SW 1271 (cell line): ENCODE data around the gene MOB3B.

Source experiments
- DNase-seq, 2 experiments: peaks; one replicate each; lab custom pipeline; 2025; lab: John Stamatoyannopoulos, UW

Gene MOB3B

DNA sequence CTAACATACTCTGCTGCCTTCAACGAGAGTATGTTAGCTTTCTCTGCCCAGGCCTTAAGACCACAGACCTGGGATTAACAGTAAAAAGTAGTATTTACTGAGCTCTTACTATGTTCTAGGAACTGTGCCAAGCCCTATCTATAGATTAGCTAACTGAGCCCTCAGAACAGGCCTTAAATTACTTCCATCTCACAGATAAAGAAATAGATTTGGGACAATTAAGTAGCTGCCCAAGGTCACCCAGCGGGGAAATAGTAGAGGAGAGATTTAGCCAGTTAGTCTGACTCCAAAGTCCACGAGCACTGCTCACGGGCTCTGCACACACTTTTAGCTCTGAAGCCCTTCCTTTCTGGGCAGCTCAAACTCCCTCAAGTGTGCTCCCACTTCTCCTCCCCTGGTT, 168.1 kb downstream of the MOB3B start:
- no peak for DNase-seq

DNA sequence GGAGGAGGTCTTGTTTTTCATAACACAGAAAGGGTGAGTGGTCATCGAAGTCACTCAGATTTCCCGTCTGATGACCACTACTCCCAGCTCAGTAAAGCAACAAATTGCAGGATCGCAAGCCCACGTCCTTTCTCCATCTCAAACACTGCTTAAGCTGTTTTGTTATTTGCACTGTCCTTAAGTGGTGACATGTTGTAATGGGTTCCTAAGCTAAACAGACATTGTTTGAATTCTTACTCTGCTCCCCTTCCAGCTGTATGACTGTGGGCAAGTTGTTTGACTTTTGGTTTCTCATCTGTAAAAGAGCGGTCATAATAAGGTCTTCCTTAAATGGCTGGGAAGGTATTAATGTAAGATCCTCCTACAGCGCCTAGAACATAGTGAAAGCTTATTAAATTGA, 169.9 kb downstream of the MOB3B start:
- no peak for DNase-seq

DNA sequence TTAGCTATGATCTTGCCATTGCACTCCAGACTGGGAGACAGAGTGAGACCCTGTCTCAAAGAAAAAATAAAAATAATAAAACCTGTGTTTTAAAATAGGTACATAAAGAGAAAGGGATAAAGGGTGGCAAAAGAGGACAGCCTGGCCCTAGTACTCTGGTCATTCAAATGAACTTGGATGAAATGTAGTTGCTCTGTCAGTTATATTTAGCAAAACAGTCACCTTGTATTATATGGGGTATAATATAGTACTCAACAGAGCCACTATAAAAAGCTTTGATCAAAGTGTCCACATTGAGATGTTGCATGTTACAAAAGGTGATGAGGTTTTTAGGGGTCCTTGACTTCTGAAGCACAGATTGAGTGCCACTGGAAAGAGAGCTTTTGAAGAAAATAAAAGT, 171.6 kb downstream of the MOB3B start:
- no peak for DNase-seq

DNA sequence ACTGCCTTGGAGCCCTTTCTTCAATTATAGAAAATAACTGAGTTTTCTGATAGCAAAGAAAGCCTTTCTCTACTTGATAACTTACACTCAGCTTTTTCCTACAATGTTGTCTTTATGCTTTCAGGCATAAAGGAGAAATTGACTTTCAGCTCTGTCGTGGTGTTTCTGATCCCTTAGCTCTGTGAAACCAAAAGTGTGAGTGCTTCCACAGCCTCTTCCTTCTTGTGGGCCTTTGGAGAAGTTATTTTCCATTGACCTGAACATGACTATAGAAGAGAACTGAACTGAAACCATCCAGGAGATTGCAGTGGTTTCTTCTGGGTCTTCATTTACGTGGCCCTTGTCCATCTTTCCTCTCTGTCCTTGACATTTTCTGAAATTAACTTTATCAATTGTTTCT, 173.2 kb downstream of the MOB3B start:
- no peak for DNase-seq

DNA sequence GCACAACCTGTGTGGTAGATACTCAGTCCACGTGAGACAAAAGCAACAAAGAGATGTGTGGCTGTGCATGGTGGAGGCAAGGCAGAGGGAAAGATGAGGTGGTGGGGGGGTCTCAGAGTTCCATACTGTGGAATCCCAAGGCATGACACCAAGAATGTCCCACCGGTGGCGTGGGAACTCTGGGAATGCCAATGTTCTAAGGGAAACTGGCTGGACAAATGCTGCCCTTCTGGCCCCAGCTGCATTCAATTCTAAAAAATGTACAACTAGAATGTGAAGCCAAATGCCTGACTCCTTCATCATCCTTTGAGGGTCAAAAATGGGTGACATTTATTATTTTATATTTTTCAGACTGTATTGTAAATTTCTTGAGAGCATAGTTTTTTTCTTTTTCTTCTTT, 174.4 kb downstream of the MOB3B start:
- DNase-seq: no peak

DNA sequence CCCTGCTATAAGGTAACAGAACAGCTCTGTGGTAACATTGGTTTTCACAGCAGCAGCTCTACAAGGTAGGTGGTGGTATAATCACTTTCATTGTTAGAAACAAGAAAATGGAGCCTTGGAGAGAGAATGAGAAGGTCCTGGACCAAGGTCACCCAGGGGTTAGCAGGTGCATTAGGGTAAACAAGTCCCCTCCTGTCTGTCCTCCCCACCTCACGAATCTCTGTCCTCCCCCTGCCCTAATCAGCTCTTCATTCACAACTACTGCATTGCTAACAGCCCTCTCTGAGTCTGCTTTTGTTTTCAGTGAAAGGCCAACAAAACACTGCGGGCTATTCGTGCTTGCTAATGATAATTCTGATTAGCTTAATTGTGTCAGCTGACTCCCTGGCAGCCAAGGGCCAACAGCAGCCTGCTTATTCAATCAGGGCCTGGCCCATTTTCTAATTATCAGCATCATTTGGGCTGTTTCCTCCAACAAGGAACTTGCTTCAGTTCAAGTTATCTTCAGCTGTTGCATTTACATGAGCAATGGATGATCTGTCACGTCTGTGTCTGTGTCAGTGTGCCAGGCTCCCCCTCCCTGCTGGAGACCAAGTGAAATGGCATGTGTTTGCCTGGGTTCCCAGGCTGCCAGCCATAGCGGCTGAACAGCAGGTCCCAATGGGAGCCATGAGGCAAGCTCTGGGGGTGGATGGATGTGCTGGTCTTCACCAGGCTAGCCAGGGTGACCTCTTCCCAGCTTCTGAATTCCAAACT, 176.0 kb downstream of the MOB3B start:
- DNase-seq: no peak

DNA sequence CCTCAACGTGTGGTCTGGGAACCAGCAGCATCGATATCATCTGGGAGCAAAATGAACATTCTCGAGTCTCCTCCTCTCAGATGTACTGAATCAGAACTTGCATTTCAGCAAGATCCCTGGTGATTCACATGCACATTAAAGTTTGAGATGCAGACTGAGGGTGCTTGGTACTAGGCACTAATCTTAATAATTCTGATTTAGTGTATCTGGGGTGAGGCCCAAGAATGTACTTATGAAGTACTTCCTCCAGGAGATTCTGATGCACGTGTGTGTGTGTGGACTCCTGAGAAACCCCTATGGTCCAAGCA, 176.5 kb downstream of the MOB3B start:
- DNase-seq: no peak

DNA sequence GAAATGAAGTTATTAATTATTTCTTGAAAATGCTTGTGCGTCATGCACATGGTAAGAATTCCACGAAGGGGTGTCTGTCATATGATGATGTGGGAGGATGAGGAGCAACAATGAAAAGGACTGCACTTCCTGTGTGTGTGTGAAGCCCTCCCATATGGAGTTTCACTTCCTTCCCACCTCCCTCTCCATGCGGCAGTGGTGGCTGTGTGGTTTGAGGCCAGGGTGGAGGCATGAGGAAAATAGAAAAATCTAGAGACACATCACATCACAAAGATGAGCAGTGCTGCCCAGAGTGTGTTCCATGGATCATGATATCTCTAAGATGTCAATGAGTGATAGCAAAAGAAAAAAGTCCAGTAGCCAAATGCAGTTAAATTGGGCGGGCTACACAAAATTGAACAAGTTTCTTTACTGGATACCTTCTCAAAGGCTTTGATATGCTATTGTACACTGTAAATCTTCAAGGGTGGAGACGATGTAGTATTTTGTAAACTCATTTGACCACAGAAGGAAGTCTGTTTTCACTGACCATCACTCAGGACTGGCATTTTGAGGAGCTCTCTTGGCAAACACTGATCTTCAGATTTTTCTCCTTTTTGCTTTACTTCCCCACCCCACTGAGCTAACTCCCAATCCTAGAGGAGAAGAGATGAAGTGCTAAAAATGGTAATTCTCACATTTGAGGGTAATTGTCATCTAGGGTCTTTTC, 177.0 kb downstream of the MOB3B start:
- no peak for DNase-seq

DNA sequence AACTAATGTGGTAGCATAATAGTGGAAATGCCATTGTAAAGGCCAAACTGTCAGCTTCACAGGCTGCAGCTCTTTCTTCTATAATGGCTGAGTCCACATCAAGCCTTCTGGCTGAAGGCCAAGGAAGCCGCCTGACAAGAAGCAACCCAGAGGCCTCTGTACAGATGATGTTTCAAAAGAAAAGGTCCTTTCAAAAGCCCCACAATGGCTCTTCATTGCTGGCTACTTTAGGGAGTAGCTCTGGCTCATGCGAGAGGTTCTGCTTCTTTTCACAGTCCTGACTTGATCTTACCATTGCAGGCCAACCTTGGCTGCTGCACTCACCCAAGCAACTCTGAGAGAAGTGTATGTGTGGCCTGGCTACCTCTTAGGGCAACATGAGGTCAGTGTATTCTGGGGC, 178.2 kb downstream of the MOB3B start:
- DNase-seq: no peak

DNA sequence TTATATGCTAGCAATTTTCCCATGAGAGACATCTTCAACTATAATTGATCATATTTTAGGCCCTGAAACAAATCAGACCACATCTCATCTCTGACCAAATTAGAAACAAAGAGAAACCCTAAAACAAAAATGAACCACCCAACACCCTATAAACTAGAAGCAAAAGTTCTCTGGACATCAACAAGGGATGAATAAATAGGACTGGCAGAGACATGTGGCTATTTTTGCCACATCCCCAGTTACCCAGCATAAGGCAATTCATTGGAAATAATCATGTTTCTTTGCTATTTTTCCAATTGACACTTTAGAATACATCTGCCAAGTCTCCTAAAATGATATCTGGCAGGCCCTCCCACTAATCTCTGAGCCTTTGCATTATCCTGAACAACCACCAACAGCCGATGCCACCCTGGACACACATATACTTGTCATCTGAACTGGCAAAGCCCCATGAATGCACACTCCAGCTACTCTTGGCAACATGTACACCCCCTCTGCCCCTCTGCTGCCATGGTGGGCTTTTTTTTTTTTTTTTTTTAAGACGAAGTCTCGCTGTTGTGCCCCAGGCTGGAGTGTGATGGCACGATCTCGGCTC, 179.1 kb downstream of the MOB3B start:
- DNase-seq: no peak

DNA sequence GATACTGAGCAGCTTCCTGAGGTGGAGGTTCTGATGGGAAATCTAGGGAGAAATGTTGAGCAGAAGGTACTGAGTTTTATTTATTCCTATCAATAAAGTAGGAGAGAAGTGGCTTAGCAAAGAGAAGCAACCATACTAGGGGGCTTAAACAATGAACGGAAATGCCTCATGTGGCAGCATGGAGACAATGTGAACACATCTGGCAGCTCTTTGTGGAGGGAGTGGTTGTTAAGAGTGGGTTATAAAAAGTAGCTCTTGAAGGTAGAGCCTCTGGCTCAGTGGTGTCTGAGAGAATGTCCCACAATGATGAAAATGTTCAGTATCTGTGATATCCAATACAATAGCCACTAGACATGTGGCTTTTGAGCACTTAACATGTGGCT, 179.9 kb downstream of the MOB3B start:
- DNase-seq: no peak

DNA sequence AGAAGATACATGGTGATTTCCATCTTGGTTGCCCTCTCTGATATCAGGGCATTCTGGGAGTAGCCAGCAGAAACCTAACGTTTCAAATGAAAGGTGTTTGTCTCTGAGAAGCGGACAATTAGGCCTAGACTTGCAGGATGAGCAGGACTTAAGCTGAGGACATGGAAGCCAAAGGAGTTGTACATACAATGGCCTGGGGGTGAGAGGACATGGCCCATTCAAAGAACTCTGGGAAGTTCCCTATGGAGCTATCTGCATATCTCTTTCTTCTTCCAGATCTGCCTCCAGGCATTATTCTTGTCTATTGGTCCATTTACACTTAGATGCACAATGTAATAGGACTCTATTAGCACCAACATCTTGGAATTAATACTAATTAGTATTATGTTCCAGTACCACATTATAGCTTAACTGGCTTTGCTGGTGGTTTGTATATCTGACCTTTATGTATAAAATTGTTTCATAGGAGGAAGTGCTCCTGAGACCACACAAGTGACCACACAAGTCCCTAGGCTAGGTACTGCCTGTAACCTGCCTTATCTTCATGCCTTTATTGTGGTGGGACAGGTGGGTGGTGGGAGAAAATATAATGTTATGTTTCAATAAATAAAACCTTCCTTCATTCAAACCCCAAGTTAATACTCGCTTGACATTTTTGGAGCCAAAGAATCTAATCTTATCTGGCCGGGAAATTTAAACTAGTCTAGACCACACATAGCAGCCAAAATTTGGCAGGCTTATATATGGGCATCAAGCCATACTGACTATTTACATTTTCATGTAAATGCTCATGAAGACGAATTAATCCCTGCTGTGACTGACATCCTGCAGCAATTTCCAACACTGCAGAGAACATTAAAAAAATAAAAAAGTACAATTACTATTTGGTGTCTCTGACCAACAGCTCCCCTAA, 180.6 kb downstream of the MOB3B start:
- no peak for DNase-seq

DNA sequence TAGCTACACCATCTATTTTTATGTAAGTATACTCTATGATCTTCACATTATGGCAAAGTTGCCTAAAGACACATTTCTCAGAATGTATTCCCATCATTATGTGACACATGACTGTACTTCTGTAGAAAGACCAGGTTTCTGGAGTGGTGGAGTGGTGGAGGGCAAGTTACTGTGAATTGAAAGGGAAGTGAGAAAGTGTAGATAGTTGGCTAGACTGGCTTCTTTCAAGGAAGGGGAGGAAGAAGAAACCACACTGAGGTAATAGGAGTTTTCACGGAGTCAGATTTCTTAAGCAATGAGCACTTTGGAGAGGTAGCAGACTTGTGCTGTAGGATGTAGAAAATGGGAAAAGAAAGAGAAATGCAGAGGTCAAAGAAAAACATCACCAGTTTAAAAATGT, 181.7 kb downstream of the MOB3B start:
- no peak for DNase-seq

DNA sequence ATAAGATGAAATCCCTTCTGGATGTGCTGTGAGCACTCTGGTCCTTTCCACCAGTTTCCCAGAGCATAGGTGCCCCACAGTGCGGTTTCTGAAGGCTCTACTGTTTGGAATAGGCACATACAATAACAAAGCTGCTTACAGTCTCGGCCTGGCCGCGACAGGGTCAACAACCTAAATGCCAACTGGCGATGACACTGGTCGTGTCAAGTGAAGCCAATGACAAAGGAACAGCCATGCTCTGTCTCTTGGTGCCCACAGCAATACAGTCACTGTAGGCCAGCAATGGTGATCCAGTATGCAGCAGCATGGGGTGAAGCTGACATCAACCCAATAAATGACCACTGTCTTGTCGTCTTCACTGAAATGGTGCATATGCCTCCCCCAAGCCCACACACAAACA, 184.8 kb downstream of the MOB3B start:
- no peak for DNase-seq

DNA sequence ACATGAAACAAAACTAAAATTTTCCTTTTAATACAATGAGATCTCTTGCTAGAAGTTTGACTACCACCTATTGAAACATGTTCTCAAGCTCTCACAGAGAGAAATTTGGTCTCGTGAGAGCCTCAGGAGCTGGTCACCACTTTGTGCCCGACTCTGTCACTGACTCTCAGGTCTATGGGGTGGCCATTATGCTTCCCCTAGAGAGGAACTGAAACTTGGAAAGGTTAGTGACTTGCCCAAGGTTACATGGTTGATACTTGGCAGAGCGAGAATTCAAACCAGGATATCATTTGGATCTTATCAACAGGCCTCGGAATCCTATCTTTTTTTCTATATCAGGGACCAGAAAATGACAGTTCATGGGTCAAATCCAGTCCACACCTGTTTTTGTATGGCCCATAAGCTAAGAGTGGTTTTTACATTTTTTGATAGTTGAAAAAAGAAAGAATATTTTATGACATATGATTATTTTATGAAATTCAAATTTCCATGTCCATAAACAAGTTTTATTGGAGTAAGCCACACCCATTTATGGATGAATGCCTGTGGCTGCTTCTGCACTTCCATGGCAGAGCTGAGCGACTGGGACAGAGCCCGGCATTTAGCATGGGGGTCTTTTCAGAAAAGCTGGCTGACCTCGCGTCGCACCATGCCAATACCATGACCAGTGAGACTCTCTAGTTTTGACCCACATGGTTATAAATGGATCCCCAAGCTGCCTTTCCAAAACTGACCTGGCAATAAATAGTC, 187.9 kb downstream of the MOB3B start:
- DNase-seq: no peak

DNA sequence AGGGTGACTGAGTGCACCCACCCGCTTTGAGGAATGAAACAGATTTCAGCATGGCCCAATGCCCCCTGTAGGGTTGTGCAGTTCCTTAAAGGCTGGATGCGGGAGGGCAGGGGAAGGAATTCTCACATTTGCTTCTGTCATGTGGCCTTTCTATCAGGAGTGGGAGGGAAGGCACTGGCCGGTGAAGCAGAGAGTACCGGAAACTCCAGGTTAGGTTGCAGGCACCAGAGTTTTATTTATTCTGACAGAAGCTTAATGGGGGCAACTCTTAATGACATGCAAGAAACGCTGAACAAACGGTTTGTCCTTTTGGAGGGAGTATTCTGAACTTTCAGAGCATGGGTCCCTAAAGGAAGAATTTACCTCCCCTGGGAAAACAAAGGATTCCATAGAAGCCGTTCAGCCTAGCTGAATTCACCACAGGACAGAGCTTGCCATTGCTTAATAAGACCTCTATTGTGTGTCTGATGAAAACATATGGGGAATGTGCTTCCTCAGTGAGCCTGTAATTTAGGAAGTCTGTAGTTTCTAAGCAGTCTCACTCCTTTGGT, 188.6 kb downstream of the MOB3B start:
- no peak for DNase-seq

DNA sequence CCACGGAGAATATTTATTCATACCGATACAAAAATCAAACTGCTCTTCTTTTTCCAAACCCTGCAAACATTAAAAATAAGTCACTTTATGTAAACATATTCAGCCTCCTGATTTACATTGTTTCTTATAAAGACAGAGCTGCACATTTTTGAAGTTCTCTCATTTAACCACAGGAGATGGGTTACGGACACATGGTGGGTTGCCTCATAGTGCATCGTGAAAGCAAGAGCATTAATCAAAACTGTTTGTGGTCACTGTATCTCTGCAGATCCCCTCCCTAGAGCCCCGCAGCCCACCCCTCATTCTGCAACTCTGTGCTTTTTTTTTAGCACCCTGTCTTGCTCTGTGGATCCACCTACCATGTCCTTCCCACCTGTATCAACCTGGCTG, 189.3 kb downstream of the MOB3B start:
- no peak for DNase-seq

DNA sequence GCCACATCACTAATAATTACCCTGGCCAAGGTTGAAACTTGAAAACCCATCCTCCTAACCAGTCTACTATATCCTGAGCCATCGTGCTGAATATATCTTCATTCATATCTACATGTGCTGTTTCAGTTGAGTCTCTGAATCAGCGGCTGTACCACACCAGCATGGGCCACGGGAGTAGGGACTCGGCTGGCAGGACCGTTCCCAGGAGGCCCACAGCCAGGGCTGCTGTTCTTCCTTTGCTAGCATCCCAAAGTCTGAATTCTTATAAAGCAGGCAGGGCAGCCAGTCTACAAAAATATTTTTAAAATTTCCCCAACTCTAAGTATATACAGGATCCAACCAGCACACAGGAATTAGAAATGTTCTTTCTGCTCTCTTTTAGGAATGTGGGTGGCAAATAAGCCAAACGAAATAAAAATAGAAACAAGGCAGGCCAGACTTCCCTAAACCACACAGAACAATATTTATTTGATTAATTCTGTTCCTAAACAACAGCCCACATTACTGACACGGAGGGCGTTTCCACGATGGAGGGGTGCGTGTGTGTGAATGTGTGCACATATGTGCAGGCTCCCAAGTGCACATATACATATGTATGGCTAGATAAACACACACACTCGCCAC, 189.8 kb downstream of the MOB3B start:
- DNase-seq: no peak

DNA sequence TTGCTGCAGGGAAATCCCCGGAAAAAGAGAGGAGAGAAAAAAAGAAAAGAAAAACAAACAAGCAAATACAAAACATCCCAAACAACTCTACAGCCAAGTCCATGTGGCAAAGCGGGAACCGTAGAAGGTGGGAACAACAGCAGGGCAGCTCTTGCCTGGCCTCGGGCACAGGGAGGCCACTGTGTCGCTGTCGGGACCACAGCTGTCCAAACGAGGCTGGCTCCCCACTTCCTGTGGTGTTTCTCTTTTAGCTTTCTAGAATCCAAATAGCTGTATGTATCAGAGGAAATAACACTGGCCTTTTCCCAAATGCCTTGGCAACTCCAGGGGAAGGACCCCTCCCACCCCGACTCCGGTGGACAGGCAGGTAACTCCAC, 191.1 kb downstream of the MOB3B start:
- DNase-seq: no peak

DNA sequence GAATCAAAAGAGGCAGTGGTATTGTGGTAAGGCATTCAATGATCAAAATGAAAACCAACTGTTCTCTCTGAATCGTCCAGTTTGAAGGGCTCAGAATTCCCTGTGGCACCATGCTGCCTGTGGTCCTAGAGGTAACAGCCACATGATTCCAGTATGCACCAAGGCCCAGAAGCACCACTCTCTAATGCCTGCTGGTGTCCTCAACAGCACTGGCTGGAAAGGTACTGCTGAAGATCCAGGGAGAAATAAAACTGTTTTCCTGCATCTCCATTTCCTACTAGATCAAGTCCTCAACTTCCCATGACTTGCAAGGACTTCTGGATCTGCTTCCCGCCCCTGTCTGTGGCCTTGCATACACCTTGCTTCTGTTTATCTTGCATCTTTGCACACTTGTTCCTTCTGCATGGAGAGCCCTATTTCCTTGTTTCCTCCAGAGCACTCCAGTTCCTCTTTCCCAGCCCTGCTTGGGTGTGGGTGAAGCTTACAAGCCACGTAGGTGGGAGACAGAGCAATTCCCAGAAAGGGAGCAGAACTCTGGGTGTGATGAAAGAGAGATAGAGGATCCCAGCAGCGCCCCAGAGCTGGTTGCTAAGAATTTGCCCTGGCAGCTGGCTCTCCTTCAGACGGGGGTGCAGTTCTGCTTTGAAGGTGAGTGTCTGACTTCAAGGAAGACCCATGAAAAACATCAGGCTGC, 191.6 kb downstream of the MOB3B start:
- no peak for DNase-seq

DNA sequence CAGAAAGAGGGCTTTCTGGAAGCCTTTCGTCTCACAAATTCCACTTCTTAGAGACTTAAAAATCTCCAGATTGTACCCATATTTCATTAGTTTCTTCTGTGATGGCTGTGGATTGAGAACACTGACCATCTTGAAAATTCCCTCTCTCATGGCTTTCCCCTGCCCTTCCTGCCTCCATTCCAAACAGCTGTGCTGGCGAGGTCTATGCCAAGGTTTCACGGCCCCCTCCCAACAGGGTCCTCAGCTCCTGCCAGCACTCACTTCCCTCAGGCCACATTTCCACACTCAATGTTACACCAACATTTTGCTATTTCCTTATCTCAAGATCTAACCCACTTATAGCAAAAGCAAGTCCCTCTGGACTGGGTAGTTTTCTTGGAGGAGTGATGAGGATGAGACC, 192.4 kb downstream of the MOB3B start:
- DNase-seq: no peak
